Adrenal gland (tissue), 12 donors: ENCODE data around the gene CACUL1. TPM values are rescaled to one million over a fixed set of nuclear protein-coding genes. Genes with fewer than 3 reads are reported as not detected.

Source experiments
- DNase-seq, 7 donors: peaks; one replicate each; pipeline ENCODE4 v3.0.0-alpha.2; 2019 to 2020
- H3K27ac ChIP-seq, 5 donors: fragments of 200-600 bp; sonication (generic) in 4 of 5; 1 replicate in 3 of 5; 2 replicates in 2 of 5; pipeline versions ENCODE4 v1.5.1 to v1.8.0; 2016 to 2020; ENCODE audit warnings: mild to moderate bottlenecking in 1 of 5
- H3K27me3 ChIP-seq: fragments of 200-600 bp; 2 replicates; pipeline ENCODE4 v1.8.0; 2021
- H3K36me3 ChIP-seq, 2 donors: fragments of 200-600 bp; replicated peaks in 1 of 2; 1 replicate in 1 of 2; 2 replicates in 1 of 2; pipeline versions ENCODE4 v1.5.1 to v1.8.0; 2018 to 2022
- H3K4me1 ChIP-seq, 2 donors: fragments of 200-600 bp; replicated peaks in 1 of 2; 1 replicate in 1 of 2; 2 replicates in 1 of 2; pipeline versions ENCODE4 v1.5.1 to v1.8.0; 2018 to 2021
- H3K4me3 ChIP-seq, 4 donors: fragments of 200-600 bp; sonication (generic) in 3 of 4; one replicate each; pipeline ENCODE4 v1.5.1; 2016 to 2018
- H3K9me3 ChIP-seq, 3 donors: fragments of 200-600 bp; sonication (generic) in 1 of 3; replicated peaks in 1 of 3; 1 replicate in 2 of 3; 2 replicates in 1 of 3; pipeline versions ENCODE4 v1.5.1 to v1.8.0; 2016 to 2021
- POLR2A ChIP-seq, 2 donors: fragments of 450-650 bp; IDR thresholded peaks; one replicate each; pipeline ENCODE4 v1.6.1; 2017; ENCODE audit warnings: antibody characterized with exemption in 2 of 2, mild to moderate bottlenecking in 2 of 2, moderate library complexity in 1 of 2
- WGBS, 4 donors: extraction: QIAGEN DNeasy Blood & Tissue Kit in 2 of 4; methylation state at CpG; one replicate each; pipeline versions ENCODE4 v1.1.5 to v1.1.7; 2013 to 2017; 5-methylcytosine and 5-hydroxymethylcytosine counted together
- intact Hi-C, 2 donors: fragments of 100-400 bp; cut with DNase I; formaldehyde crosslinking; loops; one replicate each; pipeline versions ENCODE4 v1.14.1 to v1.15.0; 2022 to 2023
- polyA plus RNA-seq, 3 donors: library from polyadenylated mRNA; stranded (reverse); fragments of 200-250 nt in 2 of 3; fragments of 350-450 nt in 1 of 3; fragmentation: Illumina TruSeq in 1 of 3; extraction: RNeasy Lipid Tissue Mini Kit (QIAGEN cat#74804) in 1 of 3; gene quantifications; one replicate each; pipeline ENCODE4 v1.2.3, GENCODE V29; 2013 to 2014
- total RNA-seq, 9 donors: library from RNA; depleted of rRNA in 4 of 9; stranded (reverse); fragments of >200 nt in 4 of 9; fragments of 120-200 nt in 1 of 9; fragmentation: NEBNext Ultra II Directional in 1 of 9; extraction: Animal tissue kit (Norgen Biotek cat#: 25700) in 1 of 9; gene quantifications; one replicate each; pipeline versions ENCODE4 v1.1.0 to v1.2.4, GENCODE V29; 2013 to 2023
- TF ChIP-seq, protein P1 (sequence below), 6 experiments: fragments of 450-650 bp in 4 of 6; fragments of 200-600 bp in 2 of 6; sonication (generic) in 1 of 6; IDR thresholded peaks; 1 replicate in 5 of 6; 2 replicates in 1 of 6; pipeline versions ENCODE4 v1.5.1 to v1.8.0; 2016 to 2021; ENCODE audit warnings: antibody characterized with exemption in 6 of 6, mild to moderate bottlenecking in 2 of 6, moderate library complexity in 1 of 6
- donor health status: healthy with polysubstance abuse.
- donor health status: Bipolar disorder and iron deficiency.
- donor health status: DM: yes; HTN: yes; CAD: no.
- donor health status: DM: no; HTN: no; CAD: no.
- donor health status: DM: no; HTN: no; CAD: no.
- donor health status: DM: yes; HTN: yes; CAD: no.

Gene CACUL1
- total and polyA plus RNA-seq, 12 donors: 6.9 to 70.0 (median 30.9) TPM

DNA sequence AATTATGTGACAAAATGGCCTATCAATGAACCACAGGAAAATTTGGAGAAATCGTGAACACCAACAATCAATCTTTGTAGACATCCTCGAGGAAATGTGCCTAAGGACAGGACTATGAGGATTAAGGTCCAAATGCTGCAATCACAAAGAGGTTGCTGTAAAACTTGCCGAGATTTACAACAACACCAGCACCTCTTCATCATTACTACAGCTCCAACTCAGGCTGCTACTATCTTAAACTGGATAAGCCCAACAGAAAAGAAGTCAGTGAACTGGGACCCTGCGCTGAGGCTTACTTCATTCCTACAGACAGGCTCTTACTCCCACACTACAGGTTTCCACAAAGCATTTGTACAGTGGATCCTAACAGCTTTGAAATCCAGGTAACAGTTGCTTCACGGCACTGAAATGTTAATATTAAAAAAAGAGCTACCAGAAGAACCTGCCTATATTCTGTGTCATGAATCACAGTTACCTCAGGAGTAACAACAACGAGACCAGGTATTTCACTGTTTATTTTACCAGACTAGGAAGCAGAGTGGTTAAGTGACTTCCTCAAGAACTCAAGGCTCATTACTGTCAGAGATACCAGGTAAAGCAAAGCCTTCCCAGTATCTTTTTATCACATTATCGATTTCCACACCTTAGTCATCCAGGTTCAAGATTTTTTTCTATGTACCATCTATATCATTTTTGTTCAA, 23.9 kb downstream of the CACUL1 start:
- WGBS, 4 donors: 50 to 56% (median 52%) methylated on average over 7 of the region's 7 CpGs
- TF ChIP-seq POLR2A (IDR thresholded peaks at IDR 0.05): no peak
- TF ChIP-seq, protein P1, sequence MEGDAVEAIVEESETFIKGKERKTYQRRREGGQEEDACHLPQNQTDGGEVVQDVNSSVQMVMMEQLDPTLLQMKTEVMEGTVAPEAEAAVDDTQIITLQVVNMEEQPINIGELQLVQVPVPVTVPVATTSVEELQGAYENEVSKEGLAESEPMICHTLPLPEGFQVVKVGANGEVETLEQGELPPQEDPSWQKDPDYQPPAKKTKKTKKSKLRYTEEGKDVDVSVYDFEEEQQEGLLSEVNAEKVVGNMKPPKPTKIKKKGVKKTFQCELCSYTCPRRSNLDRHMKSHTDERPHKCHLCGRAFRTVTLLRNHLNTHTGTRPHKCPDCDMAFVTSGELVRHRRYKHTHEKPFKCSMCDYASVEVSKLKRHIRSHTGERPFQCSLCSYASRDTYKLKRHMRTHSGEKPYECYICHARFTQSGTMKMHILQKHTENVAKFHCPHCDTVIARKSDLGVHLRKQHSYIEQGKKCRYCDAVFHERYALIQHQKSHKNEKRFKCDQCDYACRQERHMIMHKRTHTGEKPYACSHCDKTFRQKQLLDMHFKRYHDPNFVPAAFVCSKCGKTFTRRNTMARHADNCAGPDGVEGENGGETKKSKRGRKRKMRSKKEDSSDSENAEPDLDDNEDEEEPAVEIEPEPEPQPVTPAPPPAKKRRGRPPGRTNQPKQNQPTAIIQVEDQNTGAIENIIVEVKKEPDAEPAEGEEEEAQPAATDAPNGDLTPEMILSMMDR (IDR thresholded peaks at IDR 0.05): no peak
- Histone ChIP-seq H3K4me1 (peaks cover 40 to 83% of the 10 kb centered on the region in 2 donors), H3K27ac (peak overlapping the region in 2 of 5 donors; percentile 31 to 40), H3K4me3 (no peak overlapping the region), H3K27me3 (no peaks in the 10 kb centered on the region), H3K9me3 (no peaks in the 10 kb centered on the region), H3K36me3 (no peaks in the 10 kb centered on the region)
- intact Hi-C loops: no loop called here
- no peak for DNase-seq

- Histone ChIP-seq H3K4me1 (peaks cover 40 to 82% of the 10 kb centered on the region in 2 donors), H3K27ac (peak overlapping the region in 3 of 5 donors; percentile 20 to 72 (median 40)), H3K36me3 (no peaks in the 10 kb centered on the region), H3K9me3 (no peaks in the 10 kb centered on the region), H3K4me3 (no peak overlapping the region), H3K27me3 (no peaks in the 10 kb centered on the region)
- DNase-seq: no peak
- intact Hi-C loops: no loop called here
- no peak for TF ChIP-seq POLR2A (IDR thresholded peaks at IDR 0.05)
- TF ChIP-seq, protein P1 (IDR thresholded peaks at IDR 0.05): no peak
- 50 to 69% (median 57%) methylated on average over 2 of the region's 2 CpGs for WGBS, 4 donors
These were observed 25.0 kb downstream of the CACUL1 start for GRCh38 chr10:118729641-118730258.

DNA sequence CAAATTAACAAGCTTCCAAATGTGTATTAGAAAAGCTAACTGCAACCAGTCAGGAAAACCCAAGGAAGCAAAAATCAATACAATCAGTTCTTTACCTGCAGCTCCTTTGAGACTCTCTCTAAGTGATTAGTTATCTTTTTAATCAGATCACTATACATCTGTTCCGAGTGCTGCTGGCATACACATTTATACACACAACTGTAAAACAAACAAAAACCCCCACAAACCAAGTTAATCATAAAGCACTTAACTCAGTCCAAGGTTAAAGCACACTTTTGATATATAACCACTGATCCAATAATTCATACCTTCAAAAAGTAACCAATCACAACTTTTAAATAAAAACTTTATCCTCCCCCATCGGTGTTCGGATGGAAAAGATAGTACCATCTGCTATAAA, 25.6 kb downstream of the CACUL1 start:
- H3K27ac ChIP-seq: peak overlapping the region in 2 of 5 donors; percentile 9 to 46

GRCh38 chr10:118725886-118726500, 28.8 kb downstream of the CACUL1 start:
- intact Hi-C loops: no loop called here
- no peaks in the 10 kb centered on the region for H3K9me3 ChIP-seq
- no peak overlapping the region for H3K4me3 ChIP-seq
- peak in 2 of 7 donors; percentile 44 to 49 for DNase-seq
- H3K36me3 ChIP-seq: no peaks in the 10 kb centered on the region
- no peaks in the 10 kb centered on the region for H3K27me3 ChIP-seq
- TF ChIP-seq, protein P1 (IDR thresholded peaks at IDR 0.05): no peak
- TF ChIP-seq POLR2A (IDR thresholded peaks at IDR 0.05): no peak
- 12 to 16% (median 14%) methylated on average over 4 of the region's 4 CpGs for WGBS, 4 donors
- peak overlapping the region in 3 of 5 donors; percentile 54 to 61 (median 57) for H3K27ac ChIP-seq
- peaks cover 20 to 54% of the 10 kb centered on the region in 2 donors for H3K4me1 ChIP-seq

More for the DNA sequence above, 25.6 kb downstream of the CACUL1 start:
- Histone ChIP-seq H3K27me3 (no peaks in the 10 kb centered on the region), H3K4me1 (peaks cover 35 to 76% of the 10 kb centered on the region in 2 donors), H3K9me3 (no peaks in the 10 kb centered on the region), H3K36me3 (no peaks in the 10 kb centered on the region), H3K4me3 (no peak overlapping the region)
- 61 to 73% (median 63%) methylated on average over 3 of the region's 3 CpGs for WGBS, 4 donors
- intact Hi-C loops: no loop called here
- TF ChIP-seq POLR2A (IDR thresholded peaks at IDR 0.05): no peak
- TF ChIP-seq, protein P1 (IDR thresholded peaks at IDR 0.05): no peak
- DNase-seq: no peak
